T47D (cell line): Measurements from ENCODE around the gene MCF2L2.

Source experiments
- DNase-seq, 2 experiments: peaks; one replicate each; pipeline versions ENCODE4 v3.0.0 to v3.0.0-alpha.2; 2011 to 2012; ENCODE audit warnings: low read depth in 1 of 2, low spot score in 1 of 2
- JUND ChIP-seq: IDR thresholded peaks from 2 replicates; pipeline ENCODE4 v1.6.1; 2012; ENCODE audit warnings: low read depth
- in situ Hi-C: cut with HindIII; loops from 2 replicates; pipeline ENCODE4 v1.10.0; 2016; ENCODE audit warnings: low sequenced_read_pairs, low pct_unique_long_range_greater_than_20kb

MCF2L2 gene

DNA sequence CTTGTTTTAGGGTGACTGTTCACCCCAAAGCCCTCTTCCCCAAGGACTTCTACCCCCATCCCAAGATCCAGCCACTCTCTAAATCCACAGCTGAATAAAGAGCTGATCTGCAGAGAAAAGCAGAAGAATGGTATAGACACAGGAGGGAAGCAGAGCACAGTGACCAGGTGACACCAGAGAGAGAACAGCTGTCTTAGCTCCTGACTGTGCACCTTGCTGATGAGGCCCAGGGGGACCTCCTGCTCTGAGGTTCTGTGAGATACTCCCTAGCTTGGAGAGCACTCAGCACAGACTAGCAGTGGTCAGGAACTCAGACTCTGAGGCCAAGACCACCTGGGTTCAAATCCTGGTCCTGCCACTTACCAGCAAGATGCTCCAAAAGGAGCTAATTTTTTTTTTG, 17.7 kb downstream of the MCF2L2 start:
- no peak for TF ChIP-seq JUND
- in situ Hi-C loops: no loop called here
- no peak for DNase-seq

DNA sequence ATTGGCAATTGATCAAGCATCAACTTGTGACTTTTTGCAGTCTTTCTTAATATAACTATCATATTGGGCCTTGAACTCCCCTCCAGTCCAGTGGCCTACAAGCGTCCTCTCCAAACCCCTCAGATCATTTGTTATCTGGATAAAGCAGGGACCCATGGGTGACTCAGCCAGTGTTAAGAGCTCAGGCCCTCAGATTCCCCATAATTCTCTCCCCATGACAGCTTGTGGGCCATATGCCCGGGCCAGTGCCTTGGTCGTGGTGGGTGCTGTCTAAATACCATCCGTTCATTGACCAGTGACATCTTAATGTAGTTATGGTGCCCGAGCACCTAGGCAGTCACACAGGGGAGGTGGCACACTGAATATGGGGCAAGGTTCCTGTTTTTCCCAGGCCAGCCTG, 18.1 kb downstream of the MCF2L2 start:
- TF ChIP-seq JUND: no peak
- no peak for DNase-seq
- in situ Hi-C loops: no loop called here

DNA sequence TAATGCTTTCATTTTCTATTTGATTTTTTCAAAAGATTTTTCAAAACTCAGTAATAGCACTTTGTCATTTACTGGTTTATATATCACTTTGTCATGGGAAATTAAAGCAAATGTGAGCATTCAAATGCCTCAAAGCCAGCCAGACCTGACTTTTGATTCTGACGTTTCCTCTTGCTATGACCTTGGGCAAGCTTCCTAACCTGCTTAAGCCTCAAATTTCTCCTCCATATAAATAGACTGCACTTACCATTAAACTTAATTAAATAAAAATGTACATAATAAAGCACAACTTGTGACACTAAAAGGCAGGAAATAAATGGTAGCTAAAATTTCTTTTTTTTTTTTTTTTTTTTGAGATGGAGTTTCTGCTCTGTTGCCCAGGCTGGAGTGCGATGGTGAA, 19.2 kb downstream of the MCF2L2 start:
- in situ Hi-C loops: no loop called here
- DNase-seq: no peak
- TF ChIP-seq JUND: no peak

DNA sequence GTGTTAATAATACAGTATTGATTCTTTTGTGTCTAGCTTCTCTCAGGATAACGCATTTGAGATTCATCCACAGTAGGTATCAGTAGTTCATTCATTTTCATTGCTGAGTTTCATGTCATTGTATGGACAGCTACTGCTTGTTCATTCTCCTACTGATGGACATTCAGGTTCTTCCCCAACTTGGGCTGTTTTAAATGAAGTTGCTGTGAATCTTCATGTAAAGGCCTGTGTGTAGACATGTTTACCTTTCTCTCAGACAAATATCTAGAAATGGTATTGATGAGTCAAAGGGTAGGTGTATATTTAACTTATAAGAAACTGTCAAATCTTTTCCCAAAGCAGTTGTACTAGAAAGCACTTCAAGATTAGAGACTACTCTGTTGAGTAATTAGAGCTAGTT, 26.7 kb downstream of the MCF2L2 start:
- no peak for TF ChIP-seq JUND
- in situ Hi-C loops: no loop called here

DNA sequence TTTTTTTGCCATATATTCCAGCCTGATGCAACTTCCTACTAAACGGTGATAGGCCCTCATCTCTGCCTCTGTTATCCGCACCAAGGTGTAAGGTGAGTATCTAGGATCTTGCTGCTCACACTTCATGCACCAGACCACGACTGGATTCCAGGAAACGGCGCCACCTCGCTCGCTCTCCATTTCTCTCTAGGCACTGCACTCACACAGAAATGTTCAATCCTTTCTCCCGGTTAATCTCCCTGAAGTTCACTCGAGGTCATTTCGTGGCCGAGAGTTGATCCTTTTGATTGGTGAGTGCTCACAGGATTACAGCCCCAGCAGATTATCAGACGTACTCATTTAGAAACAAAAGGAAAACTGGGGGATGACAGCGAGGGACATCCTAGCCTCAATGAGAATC, 28.1 kb downstream of the MCF2L2 start:
- no peak for DNase-seq
- in situ Hi-C loops: no loop called here
- no peak for TF ChIP-seq JUND

More for the DNA sequence above, 26.7 kb downstream of the MCF2L2 start:
- no peak for DNase-seq

DNA sequence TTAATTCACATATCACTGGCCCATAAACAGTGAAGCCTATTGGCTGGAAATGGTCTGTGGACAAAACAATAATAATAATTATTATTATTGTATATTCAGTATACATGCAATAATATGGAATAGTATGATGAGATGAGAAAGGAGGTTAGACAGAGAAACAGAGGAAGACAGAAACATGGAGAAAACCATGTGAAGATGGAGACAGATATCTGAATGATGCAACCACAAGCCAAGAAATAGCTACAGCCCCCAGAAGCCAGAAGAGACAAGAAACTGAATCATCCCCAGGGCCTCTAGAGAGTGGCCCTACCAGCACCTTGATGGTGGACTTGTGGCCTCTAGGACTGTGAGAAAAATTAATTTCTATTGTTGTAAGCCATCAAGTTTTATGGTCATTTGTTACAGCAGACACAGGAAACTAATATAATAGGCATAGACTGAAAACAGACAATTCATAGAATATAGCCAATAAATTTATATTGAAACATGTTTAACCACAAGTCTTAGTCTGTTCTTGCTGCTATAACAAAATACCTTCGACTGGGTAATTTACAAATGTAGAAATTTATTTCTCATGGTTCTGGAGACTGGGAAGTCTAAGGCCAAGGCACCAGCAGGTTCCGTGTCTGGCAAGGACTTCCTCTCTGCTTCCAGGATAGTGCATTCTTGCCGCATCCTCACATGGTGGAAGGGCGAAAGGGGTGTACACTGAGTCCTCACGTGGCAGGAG, 31.6 kb downstream of the MCF2L2 start:
- no peak for TF ChIP-seq JUND
- in situ Hi-C loops: no loop called here
- DNase-seq: no peak

DNA sequence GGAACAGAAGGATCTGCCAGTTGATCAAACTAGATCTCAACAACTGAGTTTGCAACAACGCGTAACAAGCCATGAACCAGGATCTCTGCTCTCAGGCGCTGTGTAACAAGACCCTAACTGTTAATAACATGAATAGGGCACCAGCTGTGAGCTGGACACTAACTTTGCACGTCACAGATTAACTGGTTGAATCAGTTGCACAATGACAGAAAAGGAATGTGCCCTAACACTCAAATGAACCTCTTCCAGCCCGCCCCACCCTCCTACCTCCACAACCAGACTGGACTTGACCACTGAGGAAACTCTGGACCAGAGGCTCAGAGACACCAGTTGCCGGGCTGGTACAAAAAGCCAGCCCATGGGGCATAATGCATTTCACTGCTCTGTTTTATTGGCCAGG, 34.3 kb downstream of the MCF2L2 start:
- peak in 1 of 2 experiments; percentile 35 for DNase-seq
- in situ Hi-C loops: no loop called here
- TF ChIP-seq JUND: no peak

DNA sequence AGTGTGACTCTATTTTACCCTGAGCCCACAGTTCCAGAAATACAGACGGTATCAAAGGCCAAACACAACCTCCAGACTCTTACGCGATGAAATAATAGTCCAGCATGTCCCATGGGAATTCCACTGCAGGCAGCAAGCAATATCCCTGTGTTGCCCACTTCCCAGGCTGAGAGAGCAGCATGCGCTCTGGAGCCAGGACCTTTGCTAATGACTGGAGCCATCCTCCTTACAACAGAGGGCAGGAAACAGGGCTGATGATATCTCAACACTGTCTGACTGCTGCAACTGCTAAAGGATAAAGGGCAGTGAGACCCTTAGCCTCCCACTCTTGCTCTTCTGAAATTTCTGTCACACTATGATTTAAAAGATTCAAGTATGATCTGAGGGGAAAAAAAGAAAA, 34.8 kb downstream of the MCF2L2 start:
- no peak for TF ChIP-seq JUND
- in situ Hi-C loops: no loop called here
- no peak for DNase-seq

DNA sequence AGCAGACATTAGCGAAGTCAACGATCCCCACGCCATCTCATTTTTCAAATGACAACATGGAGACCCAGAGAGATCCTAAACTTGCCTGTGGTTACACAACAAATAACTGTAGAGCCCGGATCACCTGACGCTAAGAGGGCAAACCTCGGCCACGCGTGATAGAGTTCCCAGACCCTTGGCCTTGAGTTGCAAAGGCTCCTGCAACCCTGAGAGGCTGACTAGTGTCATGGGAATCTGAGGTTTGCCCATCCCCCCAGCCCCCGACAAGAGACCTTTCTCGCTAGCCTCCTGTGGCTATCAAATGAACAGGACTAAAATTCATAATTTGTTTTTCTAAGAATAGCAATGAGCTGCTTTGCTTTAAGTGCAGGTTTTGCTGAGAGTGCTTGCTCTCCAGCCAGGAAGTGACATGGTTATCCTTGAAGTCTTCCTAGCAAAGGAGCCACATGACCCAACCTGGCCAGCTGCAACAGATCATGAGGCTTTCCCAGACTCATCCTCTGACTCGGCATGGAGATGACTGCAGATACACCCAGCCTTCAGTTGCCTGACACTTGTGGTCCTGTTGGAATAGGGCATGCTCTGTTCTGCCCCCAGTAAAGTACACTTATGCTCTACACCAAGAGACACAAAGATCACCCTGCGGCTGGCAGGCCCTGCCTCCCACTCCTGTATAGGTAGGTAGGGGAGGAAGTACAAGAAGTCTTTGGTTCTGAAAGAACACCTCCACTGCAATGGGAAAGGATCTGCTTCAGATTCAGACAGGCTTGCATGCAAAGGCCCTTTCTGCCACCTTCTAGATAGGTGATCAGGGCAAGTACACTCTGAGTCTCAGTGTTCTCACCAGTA, 36.0 kb downstream of the MCF2L2 start:
- TF ChIP-seq JUND: no peak
- in situ Hi-C loops: no loop called here
- DNase-seq: no peak

DNA sequence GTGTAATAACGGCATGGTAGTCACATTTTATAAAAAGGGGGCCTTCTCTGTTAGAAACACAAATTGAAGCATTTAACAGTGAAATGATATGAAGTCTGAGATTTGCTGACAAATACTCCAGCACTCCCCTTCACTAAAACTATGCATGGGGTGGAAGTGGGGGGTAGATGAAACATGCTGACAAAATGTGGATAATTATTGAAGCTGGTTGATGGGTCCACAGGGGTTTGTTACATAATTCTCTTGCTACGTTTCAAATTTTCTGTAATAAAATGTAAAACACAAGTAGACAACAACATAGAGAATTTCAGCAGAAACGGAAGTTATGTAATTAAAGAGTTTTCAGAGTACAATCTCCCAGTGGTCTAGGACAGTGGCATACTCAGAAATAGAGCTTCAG, 37.0 kb downstream of the MCF2L2 start:
- in situ Hi-C loops: no loop called here
- TF ChIP-seq JUND: no peak
- DNase-seq: no peak

DNA sequence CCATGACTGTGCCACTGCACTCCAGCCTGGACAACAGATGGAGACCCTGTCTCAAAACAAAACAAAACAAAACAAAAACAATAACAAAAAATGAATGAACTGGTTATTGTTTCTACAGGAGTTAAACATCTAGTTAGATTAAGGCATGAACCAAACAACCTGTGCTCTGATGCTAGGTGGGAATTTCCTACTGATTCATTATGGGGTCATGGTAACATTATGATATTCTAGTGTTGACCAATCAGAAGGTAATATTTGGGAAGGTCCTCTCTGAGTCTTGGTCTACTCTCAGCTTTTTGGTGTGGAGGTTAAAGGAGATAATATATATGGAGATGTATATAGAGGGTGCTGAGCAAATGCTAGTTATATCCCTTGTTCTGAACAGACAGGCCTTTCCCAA, 37.6 kb downstream of the MCF2L2 start:
- no peak for DNase-seq
- TF ChIP-seq JUND: no peak
- in situ Hi-C loops: no loop called here

DNA sequence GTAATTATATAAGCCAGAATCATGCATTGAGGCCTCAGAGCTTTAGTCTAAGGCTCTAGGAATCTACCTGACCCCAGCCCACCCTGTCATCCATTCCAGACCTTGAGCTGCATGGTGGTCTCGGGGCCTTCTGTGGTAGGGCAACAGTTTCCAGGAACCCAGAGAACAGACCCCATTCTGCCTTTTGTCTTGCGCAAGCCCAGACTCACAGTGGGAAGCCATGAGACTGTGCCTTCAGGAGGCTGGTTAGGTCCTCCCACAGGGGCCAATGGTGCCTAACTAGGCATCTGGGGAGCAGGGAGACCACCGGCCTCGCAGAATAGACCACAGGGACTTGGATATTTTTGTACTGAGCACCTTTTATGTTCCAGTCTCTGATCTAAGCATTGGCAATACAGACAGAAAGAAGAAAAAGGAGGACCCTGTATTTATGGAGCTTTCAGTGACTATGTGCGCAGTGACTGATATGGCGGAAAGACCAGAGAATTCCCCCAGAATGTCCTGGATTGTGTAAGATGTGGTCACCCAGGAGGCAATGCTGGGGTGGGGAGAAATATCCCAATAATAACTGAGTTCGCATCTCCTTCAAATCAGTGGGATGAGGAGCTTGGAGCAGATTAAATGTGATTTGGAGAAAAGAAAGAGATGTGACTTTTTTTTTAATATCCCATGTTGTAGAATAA, 40.1 kb downstream of the MCF2L2 start:
- in situ Hi-C loops: no loop called here
- no peak for DNase-seq
- TF ChIP-seq JUND: no peak

DNA sequence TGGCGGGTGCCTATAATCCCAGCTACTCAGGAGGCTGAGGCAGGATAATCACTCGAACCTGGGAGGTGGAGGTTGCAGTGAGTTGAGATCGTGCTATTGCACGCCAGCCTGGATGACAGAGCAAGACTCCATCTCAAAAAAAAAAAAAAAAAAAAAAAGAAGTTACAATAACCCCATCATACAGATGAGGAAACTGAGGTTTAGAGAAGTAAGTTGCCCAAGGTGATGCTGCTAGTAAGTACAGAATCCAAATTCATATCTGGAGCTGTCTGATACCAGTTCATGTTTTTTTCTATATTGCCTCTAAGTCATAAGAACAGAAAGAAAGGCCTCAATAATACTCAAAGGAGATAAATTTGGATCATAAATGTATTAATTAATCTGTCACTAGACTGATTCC, 40.6 kb downstream of the MCF2L2 start:
- DNase-seq: no peak
- in situ Hi-C loops: no loop called here
- no peak for TF ChIP-seq JUND
